ENCODE results near the gene SLC15A4. TPM values are rescaled to one million over a fixed set of nuclear protein-coding genes. Genes with fewer than 3 reads are reported as not detected.

Gene SLC15A4
- total RNA-seq, 1 experiment from 2014 or later = 21.6 TPM

DNA sequence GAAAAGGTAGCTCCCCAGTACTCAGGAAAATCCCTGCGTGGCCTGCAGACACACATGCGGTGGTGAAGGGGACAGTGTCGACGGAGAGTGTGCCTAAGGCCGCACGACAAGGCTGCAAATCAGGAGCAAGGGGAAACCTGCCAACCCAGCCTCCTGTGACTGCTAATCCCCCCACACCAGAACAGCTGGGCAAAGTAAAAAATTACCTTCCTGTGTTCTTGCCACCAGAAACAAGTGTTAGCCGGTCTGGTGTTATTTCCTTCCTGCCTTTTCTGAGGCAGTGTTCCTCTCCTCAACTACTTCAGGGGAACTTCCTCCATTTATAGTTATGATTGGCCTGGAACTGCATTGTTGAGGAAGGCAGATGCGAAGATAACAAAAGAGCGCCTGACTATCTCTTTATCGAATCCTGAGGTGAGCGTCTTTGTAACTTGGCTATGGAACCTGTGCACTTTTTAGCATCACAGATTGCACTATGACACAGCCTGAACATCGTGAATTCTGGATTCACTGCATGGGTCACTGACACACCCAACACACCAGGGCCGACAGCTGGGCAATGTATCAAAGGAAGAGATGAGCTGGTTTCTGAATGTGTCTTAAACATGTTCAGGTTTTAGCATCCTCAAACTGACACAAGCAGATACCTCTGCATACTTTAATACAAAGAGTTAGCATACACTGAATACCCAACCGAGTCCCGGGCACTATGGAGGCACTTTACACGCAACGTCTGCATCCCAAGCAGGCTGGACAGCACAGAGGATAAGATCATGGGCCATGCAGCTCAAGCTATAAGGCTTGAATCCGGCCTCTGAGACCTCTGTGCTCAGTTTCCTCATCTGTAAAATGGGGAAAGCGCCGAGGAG lies 28.9 kb downstream of the SLC15A4 start:
- H2BK15ac ChIP-seq (ENCODE audit: low read depth, low read length) = no peak overlapping the region
- H2AFZ ChIP-seq (ENCODE audit: low read length) = no peak overlapping the region
- no peaks in the 10 kb centered on the region for H3K79me2 ChIP-seq (ENCODE audit: insufficient read depth, low read length)
- H3K4me2 ChIP-seq (ENCODE audit: insufficient read depth, insufficient read length, low read length) = no peak overlapping the region
- no peak overlapping the region for H3K23ac ChIP-seq (ENCODE audit: insufficient read length, low read depth, low read length)
- Mint-ChIP-seq H3K4me1 (peaks cover 14 to 22% of the 10 kb centered on the region in 2 experiments), H3K36me3 (ENCODE audit: insufficient read depth in 1 of 3, low read depth in 3 of 3) (peaks cover 42 to 86% (median 86%) of the 10 kb centered on the region in 3 experiments), H3K9me3 (no peaks in the 10 kb centered on the region), H3K27me3 (ENCODE audit: low read depth) (peaks cover 1% of the 10 kb centered on the region; the same call in 1 of the 2 replicates), H3K27ac (no peak overlapping the region), H3K4me3 (no peak overlapping the region)
- TF ChIP-seq, protein P1, sequence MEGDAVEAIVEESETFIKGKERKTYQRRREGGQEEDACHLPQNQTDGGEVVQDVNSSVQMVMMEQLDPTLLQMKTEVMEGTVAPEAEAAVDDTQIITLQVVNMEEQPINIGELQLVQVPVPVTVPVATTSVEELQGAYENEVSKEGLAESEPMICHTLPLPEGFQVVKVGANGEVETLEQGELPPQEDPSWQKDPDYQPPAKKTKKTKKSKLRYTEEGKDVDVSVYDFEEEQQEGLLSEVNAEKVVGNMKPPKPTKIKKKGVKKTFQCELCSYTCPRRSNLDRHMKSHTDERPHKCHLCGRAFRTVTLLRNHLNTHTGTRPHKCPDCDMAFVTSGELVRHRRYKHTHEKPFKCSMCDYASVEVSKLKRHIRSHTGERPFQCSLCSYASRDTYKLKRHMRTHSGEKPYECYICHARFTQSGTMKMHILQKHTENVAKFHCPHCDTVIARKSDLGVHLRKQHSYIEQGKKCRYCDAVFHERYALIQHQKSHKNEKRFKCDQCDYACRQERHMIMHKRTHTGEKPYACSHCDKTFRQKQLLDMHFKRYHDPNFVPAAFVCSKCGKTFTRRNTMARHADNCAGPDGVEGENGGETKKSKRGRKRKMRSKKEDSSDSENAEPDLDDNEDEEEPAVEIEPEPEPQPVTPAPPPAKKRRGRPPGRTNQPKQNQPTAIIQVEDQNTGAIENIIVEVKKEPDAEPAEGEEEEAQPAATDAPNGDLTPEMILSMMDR (conservative IDR thresholded peaks at IDR 0.05) = no peak
- no peak overlapping the region for H3K14ac ChIP-seq (ENCODE audit: insufficient read depth, low read length)
- H3K18ac ChIP-seq (ENCODE audit: insufficient read length, low read depth, low read length) = no peak overlapping the region
- WGBS (ENCODE audit: extremely low coverage, insufficient read length, low lambda C conversion rate) = no CpG with 5 or more reads among the region's 20 CpGs
- no peak overlapping the region for H3K4ac ChIP-seq (ENCODE audit: low read depth, low read length)
- no peak overlapping the region for H3T11ph ChIP-seq (ENCODE audit: low read length)
- H4K20me1 ChIP-seq (ENCODE audit: control insufficient read depth, insufficient read depth, insufficient read length) = no peaks in the 10 kb centered on the region
- no peak overlapping the region for H2BK120ac ChIP-seq (ENCODE audit: low read depth, low read length, poor library complexity, severe bottlenecking)
- no peaks in the 10 kb centered on the region for H3K4me1 ChIP-seq (ENCODE audit: insufficient read depth, low read length)
- no peak overlapping the region for H3K27ac ChIP-seq (ENCODE audit: insufficient read length, low read depth, low read length)
- H3K27me3 ChIP-seq (ENCODE audit: insufficient read depth, low read length) = no peaks in the 10 kb centered on the region
- H3K23me2 ChIP-seq (ENCODE audit: insufficient read length, low read depth, low read length, poor library complexity, severe bottlenecking) = no peaks in the 10 kb centered on the region
- H2BK20ac ChIP-seq (ENCODE audit: low read depth, low read length, poor library complexity, severe bottlenecking) = no peak overlapping the region
- no peak overlapping the region for H2AK5ac ChIP-seq (ENCODE audit: insufficient read length, low read length)
- no peak for DNase-seq
- no peaks in the 10 kb centered on the region for H3K79me1 ChIP-seq (ENCODE audit: insufficient read depth, low read depth, low read length, poor library complexity, severe bottlenecking)
- no peak overlapping the region for H3K9ac ChIP-seq (ENCODE audit: extremely low read depth, insufficient read length, low read length)
- H4K5ac ChIP-seq (ENCODE audit: insufficient read length, low read depth, low read length) = no peak overlapping the region
- H4K8ac ChIP-seq (replicated peaks; ENCODE audit: insufficient read length, low read depth, low read length) = no peak overlapping the region
- H2BK5ac ChIP-seq (ENCODE audit: insufficient read length, low read length) = no peak overlapping the region
- H2BK12ac ChIP-seq (ENCODE audit: insufficient read length, low read depth, low read length) = no peak overlapping the region
- no peaks in the 10 kb centered on the region for H3K9me3 ChIP-seq (ENCODE audit: control insufficient read depth, low read depth, low read length)
- no peak overlapping the region for H3K56ac ChIP-seq (ENCODE audit: insufficient read length, low read depth, low read length)
- H4K91ac ChIP-seq (ENCODE audit: insufficient read length, low read depth, low read length) = no peak overlapping the region
